B cell (primary cell): ENCODE results near the gene NUDT6. TPM values are rescaled to one million over a fixed set of nuclear protein-coding genes. Genes with fewer than 3 reads are reported as not detected.

Experiments used
- ATAC-seq: fragments of 200-7000 bp; cut with Tn5 transposase; one replicate; pipeline ENCODE4 v1.10.0; 2021; ENCODE audit warnings: low read depth, mild to moderate bottlenecking, moderate number of reproducible peaks, moderate library complexity
- CTCF ChIA-PET: fragments of 350-600 bp; sonication (Branson Sonifier 250); formaldehyde crosslinking; loops from one replicate; lab custom pipeline; 2021; ENCODE audit warnings: antibody characterized with exemption, inconsistent platforms; lab: Charles Lee
- POLR2A ChIA-PET: fragments of 350-600 bp; sonication (Branson Sonifier 250); formaldehyde crosslinking; loops from one replicate; lab custom pipeline; 2021; ENCODE audit warnings: antibody characterized with exemption; lab: Charles Lee
- DNase-seq: peaks from one replicate; pipeline ENCODE4 v3.0.0; 2013
- H2AFZ ChIP-seq: 2 replicates; pipeline ENCODE4 v1.6.1; 2012; ENCODE audit warnings: mild to moderate bottlenecking, low read depth, low read length; ENCODE audit not compliant: insufficient read depth, poor library complexity, severe bottlenecking
- H3K27ac ChIP-seq, 2 donors: 1 replicate in 1 of 2; 2 replicates in 1 of 2; pipeline ENCODE4 v1.5.1; 2012 to 2013; ENCODE audit warnings: low read length in 2 of 2, mild to moderate bottlenecking in 2 of 2, moderate library complexity in 1 of 2
- H3K27me3 ChIP-seq, 4 experiments: fragments of 200-600 bp in 1 of 4; sonication (generic) in 1 of 4; replicated peaks in 1 of 4; 1 replicate in 2 of 4; 2 replicates in 2 of 4; pipeline versions ENCODE4 v1.6.1 to v1.7.0; 2013 to 2016; ENCODE audit warnings: low read length in 3 of 4, mild to moderate bottlenecking in 2 of 4, mixed read lengths in 1 of 4, moderate library complexity in 1 of 4; ENCODE audit not compliant: insufficient read depth in 4 of 4, control insufficient read depth in 3 of 4; ENCODE audit errors: control extremely low read depth in 1 of 4
- H3K36me3 ChIP-seq, 2 experiments: replicated peaks in 1 of 2; 1 replicate in 1 of 2; 2 replicates in 1 of 2; pipeline versions ENCODE4 v1.6.1 to v1.7.1; 2013; ENCODE audit warnings: low read length in 1 of 2; ENCODE audit not compliant: insufficient read depth in 2 of 2, control insufficient read depth in 1 of 2; ENCODE audit errors: control extremely low read depth in 1 of 2, extremely low read depth in 1 of 2
- H3K4me1 ChIP-seq, 2 donors: fragments of 200-600 bp in 1 of 2; sonication (generic) in 1 of 2; 1 replicate in 1 of 2; 2 replicates in 1 of 2; pipeline versions ENCODE4 v1.5.1 to v1.6.1; 2013 to 2017; ENCODE audit warnings: low read length in 2 of 2; ENCODE audit not compliant: control insufficient read depth in 2 of 2, insufficient read depth in 2 of 2
- H3K4me2 ChIP-seq: replicated peaks from 2 replicates; pipeline ENCODE3; 2012; ENCODE audit warnings: mild to moderate bottlenecking, low read depth, low read length; ENCODE audit not compliant: poor library complexity, severe bottlenecking
- H3K4me3 ChIP-seq, 5 experiments: fragments of 200-600 bp in 1 of 5; sonication (generic) in 1 of 5; 1 replicate in 3 of 5; 2 replicates in 2 of 5; pipeline versions ENCODE4 v1.5.1 to v1.7.0; 2011 to 2016; ENCODE audit warnings: low read length in 4 of 5, mild to moderate bottlenecking in 4 of 5, low read depth in 2 of 5, control low read depth in 1 of 5, moderate library complexity in 1 of 5; ENCODE audit not compliant: insufficient read depth in 1 of 5; ENCODE audit errors: control extremely low read depth in 1 of 5, extremely low read depth in 1 of 5
- H3K79me2 ChIP-seq: fragments of 200-600 bp; sonication (generic); one replicate; pipeline ENCODE4 v1.6.0; 2016; ENCODE audit warnings: low read length; ENCODE audit not compliant: control insufficient read depth, insufficient read depth
- H3K9ac ChIP-seq: fragments of 200-600 bp; sonication (generic); 2 replicates; pipeline ENCODE4 v1.6.1; 2017; ENCODE audit warnings: mild to moderate bottlenecking, low read length, moderate library complexity
- H3K9me3 ChIP-seq, 3 donors: one replicate each; pipeline versions ENCODE4 v1.6.1 to v1.7.1; 2013; ENCODE audit warnings: low read length in 2 of 3; ENCODE audit not compliant: control insufficient read depth in 2 of 3, insufficient read depth in 1 of 3; ENCODE audit errors: control extremely low read depth in 1 of 3
- H4K20me1 ChIP-seq: 2 replicates; pipeline ENCODE4 v1.6.0; 2012; ENCODE audit warnings: mild to moderate bottlenecking, low read length; ENCODE audit not compliant: insufficient read depth, control insufficient read depth, poor library complexity, severe bottlenecking
- H3K27ac Mint-ChIP-seq: one replicate; pipeline ENCODE4 v1.8.0; 2021; ENCODE audit warnings: mixed read lengths
- H3K27me3 Mint-ChIP-seq: one replicate; pipeline ENCODE4 v1.8.0; 2021; ENCODE audit warnings: mixed read lengths
- H3K4me1 Mint-ChIP-seq: one replicate; pipeline ENCODE4 v1.8.0; 2021; ENCODE audit warnings: mixed read lengths
- H3K4me3 Mint-ChIP-seq: one replicate; pipeline ENCODE4 v1.8.0; 2021; ENCODE audit warnings: mixed read lengths
- H3K9me3 Mint-ChIP-seq: one replicate; pipeline ENCODE4 v1.8.0; 2022; ENCODE audit warnings: mixed read lengths; ENCODE audit not compliant: insufficient read depth
- EZH2 ChIP-seq: IDR thresholded peaks from 2 replicates; pipeline ENCODE4 v1.6.1; 2012; ENCODE audit warnings: borderline replicate concordance, low read depth, mild to moderate bottlenecking, moderate library complexity, low read length; ENCODE audit not compliant: insufficient read depth, poor library complexity, severe bottlenecking
- WGBS: methylation state at CpG from one replicate; pipeline ENCODE4 v1.1.5; 2013; ENCODE audit warnings: missing lambda C conversion rate; ENCODE audit not compliant: insufficient coverage; 5-methylcytosine and 5-hydroxymethylcytosine counted together
- intact Hi-C: fragments of 100-400 bp; cut with micrococcal nuclease; formaldehyde crosslinking; loops from one replicate; pipeline ENCODE4 v1.10.0; 2022
- polyA minus RNA-seq: library from RNA; depleted of rRNA, polyadenylated mRNA; stranded (reverse); fragments of >200 nt; gene quantifications from 2 replicates; pipeline ENCODE4 v1.2.3, GENCODE V29; 2012
- polyA plus RNA-seq: library from polyadenylated mRNA; depleted of rRNA; stranded (reverse); fragments of >200 nt; gene quantifications from 2 replicates; pipeline ENCODE4 v1.2.3, GENCODE V29; 2012
- total RNA-seq, 2 donors: library from RNA; stranded (reverse); fragments of 120-200 nt in 1 of 2; gene quantifications; 1 replicate in 1 of 2; 2 replicates in 1 of 2; pipeline versions ENCODE4 v1.2.3 to v1.2.4, GENCODE V29; 2013 to 2022
- TF ChIP-seq, protein P1 (sequence below): fragments of 200-600 bp; IDR thresholded peaks from one replicate; pipeline ENCODE4 v1.8.0; 2022; ENCODE audit warnings: antibody characterized with exemption, mild to moderate bottlenecking

The NUDT6 gene, protein sequence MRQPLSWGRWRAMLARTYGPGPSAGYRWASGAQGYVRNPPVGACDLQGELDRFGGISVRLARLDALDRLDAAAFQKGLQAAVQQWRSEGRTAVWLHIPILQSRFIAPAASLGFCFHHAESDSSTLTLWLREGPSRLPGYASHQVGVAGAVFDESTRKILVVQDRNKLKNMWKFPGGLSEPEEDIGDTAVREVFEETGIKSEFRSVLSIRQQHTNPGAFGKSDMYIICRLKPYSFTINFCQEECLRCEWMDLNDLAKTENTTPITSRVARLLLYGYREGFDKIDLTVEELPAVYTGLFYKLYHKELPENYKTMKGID
- 3.1 and 3.4 TPM in 2 replicates for total RNA-seq
- 2.8 TPM for total RNA-seq (2013)
- 1.7 and 2.4 TPM in 2 replicates for polyA plus RNA-seq
- 0.43 and 1.9 TPM in 2 replicates for polyA minus RNA-seq

DNA sequence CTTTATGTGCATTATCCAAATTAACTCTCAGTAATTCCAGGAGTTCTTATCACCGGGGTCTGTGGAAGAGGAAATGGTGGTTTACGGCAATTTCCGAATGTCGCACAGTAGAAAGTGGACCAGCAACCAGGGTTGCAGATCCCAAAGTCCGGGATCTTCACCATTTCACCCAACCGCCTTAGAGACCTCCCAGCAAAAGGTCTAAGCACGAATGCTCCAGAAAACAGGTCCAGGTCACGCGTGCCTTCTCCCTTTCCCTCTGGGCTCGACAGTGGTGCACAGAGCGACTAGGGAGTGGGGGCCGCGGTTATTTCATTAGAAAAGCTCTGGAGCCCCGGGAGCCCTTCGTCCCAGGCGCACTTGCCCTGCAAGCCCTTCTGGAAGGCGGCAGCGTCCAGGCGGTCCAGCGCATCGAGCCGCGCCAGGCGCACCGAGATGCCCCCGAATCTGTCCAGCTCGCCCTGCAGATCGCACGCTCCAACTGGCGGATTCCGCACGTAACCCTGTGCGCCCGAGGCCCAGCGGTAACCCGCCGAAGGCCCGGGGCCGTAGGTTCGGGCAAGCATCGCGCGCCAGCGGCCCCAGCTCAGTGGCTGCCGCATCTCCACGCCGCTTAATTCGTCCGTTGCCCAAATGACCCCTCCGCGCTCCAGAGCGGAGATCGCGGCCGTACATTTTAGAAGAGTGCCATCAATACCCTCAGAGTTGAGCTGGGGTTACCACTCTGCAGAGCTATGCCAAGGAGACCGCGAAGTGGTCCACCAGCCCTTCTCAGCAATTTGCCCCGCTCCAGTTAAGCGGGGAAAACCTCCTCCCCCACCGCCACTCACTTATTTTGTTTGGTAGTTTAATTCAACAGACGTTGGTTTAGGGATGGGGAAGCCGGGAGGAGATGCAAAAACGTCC, at the start of gene NUDT6:
NUDT6 (minus strand) TSS at position 627 of the 906 bp plus-strand sequence; CDS start at position 602, 25 bp downstream.
- Histone ChIP-seq H3K27ac (peak within 1 kb of the TSS; percentile 54 to 76), H3K4me3 (peak within 1 kb of the TSS; percentile 68 to 92 (median 85)), H2AFZ (peak within 1 kb of the TSS; percentile 93), H3K9me3 (no peaks in the 10 kb centered on the region), H3K4me1 (peaks cover 13 to 16% of the 10 kb centered on the region in 2 donors), H3K27me3 (no peaks in the 10 kb centered on the region), H4K20me1 (no peaks in the 10 kb centered on the region), H3K79me2 (peaks cover 18% of the 10 kb centered on the region), H3K9ac (peak within 1 kb of the TSS; percentile 83), H3K36me3 (no peaks in the 10 kb centered on the region), H3K4me2 (peak within 1 kb of the TSS; percentile 81)
- Mint-ChIP-seq H3K27me3 (no peaks in the 10 kb centered on the region), H3K9me3 (no peaks in the 10 kb centered on the region), H3K4me3 (peak within 1 kb of the TSS; percentile 96), H3K27ac (peak within 1 kb of the TSS; percentile 91), H3K4me1 (peaks cover 11% of the 10 kb centered on the region)
- TF ChIP-seq, protein P1, sequence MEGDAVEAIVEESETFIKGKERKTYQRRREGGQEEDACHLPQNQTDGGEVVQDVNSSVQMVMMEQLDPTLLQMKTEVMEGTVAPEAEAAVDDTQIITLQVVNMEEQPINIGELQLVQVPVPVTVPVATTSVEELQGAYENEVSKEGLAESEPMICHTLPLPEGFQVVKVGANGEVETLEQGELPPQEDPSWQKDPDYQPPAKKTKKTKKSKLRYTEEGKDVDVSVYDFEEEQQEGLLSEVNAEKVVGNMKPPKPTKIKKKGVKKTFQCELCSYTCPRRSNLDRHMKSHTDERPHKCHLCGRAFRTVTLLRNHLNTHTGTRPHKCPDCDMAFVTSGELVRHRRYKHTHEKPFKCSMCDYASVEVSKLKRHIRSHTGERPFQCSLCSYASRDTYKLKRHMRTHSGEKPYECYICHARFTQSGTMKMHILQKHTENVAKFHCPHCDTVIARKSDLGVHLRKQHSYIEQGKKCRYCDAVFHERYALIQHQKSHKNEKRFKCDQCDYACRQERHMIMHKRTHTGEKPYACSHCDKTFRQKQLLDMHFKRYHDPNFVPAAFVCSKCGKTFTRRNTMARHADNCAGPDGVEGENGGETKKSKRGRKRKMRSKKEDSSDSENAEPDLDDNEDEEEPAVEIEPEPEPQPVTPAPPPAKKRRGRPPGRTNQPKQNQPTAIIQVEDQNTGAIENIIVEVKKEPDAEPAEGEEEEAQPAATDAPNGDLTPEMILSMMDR, result no peak
- no peak for TF ChIP-seq EZH2
- DNase-seq (no peak), ATAC-seq (peak; percentile 59)
- under 1% methylated on average over 54 of the region's 63 CpGs for WGBS
- intact Hi-C loops, result loop anchor here (2.0 to 5.0 kb wide), 4 partner anchors 95 to 1100 kb away; partner anchors contain the start of genes CCNA2, FGF2 and SPRY1
- POLR2A ChIA-PET, result interaction anchor here (1.0 kb wide), 1 partner anchor 190 kb away, joined by 4 read pairs; the partner anchor contains the start of gene BBS12
- CTCF ChIA-PET, result interaction anchor here (0.6 to 2.7 kb wide), 4 partner anchors 9 to 557 kb away, joined by 3 to 12 read pairs (median 6); partner anchors contain the start of gene BBS12
